Measurements from ENCODE around the gene PFKM.
"Not testable (repeated sequence)": the region's sequence is repeated elsewhere in the genome, so short reads cannot be mapped to it uniquely, and the experiment has no call there.

PFKM gene

DNA sequence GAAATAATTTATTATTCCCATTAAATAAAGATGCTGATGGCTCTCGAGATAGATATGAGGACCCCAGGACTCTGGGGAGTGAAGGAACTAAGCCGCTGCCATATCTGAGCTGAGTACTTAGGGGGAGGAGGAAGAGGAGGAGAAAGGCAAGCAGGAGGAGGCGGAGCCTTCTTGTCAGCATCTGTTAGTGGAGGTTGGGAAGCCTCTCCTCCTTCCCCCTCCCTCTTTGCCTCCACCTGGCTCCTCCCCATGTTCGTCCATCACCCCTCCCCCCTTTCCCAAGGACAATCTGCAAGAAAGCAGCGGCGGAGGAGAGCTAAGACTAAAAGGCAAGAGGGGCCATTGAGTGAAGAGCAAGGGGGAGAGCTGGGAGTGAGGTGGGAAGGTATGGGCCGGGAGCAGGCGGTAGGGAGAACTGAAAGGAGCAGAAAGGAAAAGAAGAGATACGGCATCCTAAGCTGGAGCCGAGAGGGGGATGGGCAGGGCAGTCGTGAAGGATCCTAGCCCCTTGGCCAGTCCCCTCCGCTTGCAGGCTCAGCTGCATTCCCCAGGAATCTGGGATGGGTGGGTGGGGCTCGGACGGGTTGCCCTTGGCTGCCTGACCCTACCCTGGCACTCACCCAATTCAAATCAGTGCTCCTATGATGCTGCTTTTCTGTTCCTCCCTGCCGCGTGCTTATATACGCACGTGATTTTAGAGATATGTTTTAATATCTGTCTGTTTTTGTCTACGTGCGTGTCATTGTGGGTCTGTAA is at the start of gene PFKM:
Gene PFKM (plus strand): TSS at position 287 of the 756 bp plus-strand sequence. CDS start 3,411 bp downstream, outside the sequence.
- DNase-seq, result peak; percentile 86

DNA sequence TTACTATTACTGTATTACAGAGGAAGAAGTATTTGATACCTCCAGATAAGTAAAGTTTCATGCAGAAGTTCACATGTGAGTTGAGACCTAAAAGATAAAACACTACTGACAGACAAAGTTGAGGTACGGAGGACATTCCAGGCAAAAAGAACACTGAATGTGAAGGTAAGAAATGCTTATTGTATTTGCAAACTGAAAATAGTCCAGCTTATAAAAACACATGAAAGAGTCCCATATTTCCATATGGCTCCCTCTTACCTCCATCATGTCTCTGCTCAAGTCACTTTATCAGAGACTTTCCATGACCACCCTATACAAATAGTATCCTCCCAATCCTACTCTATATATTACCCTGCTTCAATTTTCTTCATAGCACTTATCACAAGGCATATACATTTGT is 49.1 kb upstream of the PFKM start:
- DNase-seq, result no peak

GRCh38 chr12:48070731-48071130 is 48.4 kb upstream of the PFKM start:
- no peak for DNase-seq

DNA sequence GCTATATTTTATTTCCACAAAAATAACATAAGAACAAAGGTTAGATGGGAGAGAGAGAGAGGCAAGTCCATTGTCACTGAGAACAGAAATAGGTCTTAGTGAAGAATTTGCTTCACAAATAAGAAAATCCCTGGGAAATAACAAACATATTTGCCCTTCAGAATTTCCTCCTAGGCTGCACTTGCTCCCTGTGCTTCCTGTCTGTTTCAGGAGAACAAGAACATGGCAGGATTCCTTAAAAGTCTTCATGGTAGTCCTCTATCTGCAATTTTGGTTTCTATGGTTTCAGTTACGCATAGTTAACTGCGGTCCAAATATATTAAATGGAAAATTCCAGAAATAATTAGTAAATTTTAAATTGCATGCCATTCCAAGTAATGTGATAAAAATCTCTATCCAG is 47.4 kb upstream of the PFKM start:
- no peak for DNase-seq

- DNase-seq, result no peak
These were observed 46.9 kb upstream of the PFKM start for GRCh38 chr12:48072266-48072665.

GRCh38 chr12:48074266-48074665 is 44.9 kb upstream of the PFKM start:
- no peak for DNase-seq

GRCh38 chr12:48075832-48076231 is 43.3 kb upstream of the PFKM start:
- DNase-seq, result no peak

GRCh38 chr12:48077111-48077510 is 42.1 kb upstream of the PFKM start:
- DNase-seq, result no peak

DNA sequence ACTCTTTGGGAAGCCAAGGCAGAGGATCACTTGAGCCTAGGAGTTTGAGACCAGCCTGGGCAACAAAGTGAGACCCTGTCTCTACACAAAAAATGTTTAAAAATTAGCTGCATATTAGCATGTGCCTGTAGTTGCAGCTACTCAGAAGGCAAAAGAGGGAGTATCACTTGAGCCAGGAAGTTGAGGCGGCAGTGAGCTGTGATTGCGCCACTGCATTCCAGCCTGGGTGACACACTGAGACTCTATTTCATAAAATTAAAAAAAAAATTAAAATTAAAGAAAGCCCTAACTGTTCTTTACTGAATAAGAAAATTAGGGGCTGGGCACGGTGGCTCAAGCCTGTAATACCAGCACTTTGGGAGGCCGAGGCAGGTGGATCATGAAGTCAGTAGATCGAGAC is 40.3 kb upstream of the PFKM start:
- no peak for DNase-seq

GRCh38 chr12:48080285-48080684 is 38.9 kb upstream of the PFKM start:
- no peak for DNase-seq

- DNase-seq, result no peak
These were observed 38.3 kb upstream of the PFKM start for GRCh38 chr12:48080821-48081220.

DNA sequence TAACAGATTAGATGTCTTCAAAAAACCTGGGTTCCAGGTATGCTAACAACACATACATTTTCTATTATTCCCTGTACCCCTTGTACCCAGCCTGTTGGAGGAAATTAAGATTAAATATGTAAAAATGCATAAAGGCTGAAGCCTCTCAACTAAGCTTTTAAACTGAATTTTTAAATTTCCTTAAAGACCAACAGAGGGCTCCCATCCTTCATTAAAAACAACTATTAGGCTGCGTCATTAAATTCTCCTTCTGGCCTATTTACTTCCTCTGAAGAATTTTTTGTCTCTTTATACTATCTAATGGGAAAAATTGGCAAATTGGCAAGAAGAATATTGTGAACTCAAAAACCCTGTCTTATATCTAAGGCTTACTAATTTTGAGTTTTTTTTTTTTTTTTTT is 35.1 kb upstream of the PFKM start:
- DNase-seq, result no peak

GRCh38 chr12:48084841-48085460 is 34.2 kb upstream of the PFKM start:
- DNase-seq, result no peak

GRCh38 chr12:48086327-48086726 is 32.8 kb upstream of the PFKM start:
- DNase-seq, result no peak

DNA sequence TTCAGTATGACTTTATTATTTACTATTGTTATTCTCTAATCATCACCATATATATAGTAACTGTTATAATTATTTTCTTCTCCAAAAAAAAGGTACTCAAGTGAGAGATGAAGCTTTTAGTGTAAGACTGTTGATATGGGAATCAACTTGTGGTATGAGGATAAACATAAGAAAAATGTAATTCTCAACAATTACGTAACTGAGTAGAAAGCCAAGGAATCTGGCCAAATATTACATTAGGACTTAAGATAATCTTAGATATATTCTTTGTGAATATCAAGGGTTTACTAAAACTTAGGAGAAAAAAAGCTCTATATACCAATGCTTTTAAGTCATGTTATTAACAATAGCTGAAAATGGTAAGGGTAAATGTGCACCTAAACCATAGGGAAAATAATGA is 26.6 kb upstream of the PFKM start:
- DNase-seq, result no peak

- no peak for DNase-seq
These were observed 14.6 kb upstream of the PFKM start for GRCh38 chr12:48104531-48104930.

DNA sequence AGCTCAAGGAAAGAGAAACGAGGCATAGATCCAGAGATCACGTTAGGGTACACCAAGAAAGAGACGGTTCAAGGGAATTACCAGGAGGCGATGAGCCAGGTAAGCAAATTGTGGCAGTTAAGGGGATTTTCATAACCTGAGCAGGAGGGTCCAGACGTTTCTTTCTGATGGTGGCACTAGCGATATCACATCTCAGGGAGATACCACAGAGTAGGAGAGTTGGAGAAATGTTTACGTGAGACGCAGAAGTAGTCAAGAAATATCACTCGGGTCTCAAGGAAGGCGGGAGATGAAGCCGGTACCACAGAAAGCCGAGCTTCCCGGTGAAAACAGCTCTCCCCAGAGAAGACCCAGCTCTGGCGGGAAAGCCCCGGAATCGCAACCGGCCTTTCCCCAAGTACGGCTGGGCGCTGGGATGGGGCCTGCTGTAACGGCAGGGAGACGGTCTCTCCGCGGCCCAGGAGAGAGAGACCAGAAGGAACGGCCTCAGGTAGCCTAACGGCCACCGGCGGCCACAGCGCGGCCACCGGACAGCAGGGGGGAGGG is 13.8 kb upstream of the PFKM start:
- peak; percentile 27 for DNase-seq

DNA sequence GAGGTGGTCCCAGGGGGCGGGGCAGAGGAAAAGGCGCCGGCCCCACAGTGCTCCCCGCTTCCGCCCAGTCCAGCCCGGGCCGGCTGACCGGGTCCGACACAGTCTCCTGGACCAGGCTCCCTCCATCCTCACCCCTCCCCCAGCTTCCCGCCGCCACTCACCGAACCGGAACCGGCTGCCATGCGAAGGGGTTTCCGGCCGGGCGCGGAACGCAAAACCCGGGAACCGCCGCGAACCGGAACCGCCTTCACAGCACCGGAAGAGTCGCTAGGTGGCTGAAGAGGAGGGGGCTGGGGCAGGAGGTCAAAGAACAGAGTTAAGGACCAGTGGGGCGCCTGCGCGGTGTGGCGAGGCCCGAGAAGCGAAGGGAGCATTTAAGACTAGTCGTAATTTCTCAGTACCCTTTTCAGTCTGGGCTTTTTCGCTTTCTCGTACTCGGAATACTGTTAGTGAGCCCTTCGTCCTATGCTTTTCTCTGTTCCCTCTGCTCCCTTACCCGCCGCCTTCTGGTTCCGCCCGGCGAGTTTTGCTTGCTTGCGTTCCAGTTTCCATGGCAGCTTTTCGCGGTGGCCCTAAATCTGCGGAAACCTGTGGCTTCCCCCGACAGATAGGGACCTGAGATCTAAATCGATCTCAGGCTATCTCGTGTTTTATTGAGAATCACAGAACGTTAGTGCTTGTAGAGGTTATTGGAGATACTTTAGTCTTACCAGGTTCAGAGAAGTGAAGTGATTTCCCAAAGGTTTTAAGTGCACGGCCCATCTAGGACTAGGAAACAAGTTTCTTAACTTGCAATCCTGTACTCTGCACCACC is 13.1 kb upstream of the PFKM start, which contains the start of gene SENP1:
Gene SENP1 (minus strand): TSS at position 213 of the 814 bp plus-strand sequence. CDS start 4,607 bp downstream, outside the sequence.
- peak; percentile 91 for DNase-seq

- no peak for DNase-seq
These were observed 12.2 kb upstream of the PFKM start for GRCh38 chr12:48106681-48107613.

DNA sequence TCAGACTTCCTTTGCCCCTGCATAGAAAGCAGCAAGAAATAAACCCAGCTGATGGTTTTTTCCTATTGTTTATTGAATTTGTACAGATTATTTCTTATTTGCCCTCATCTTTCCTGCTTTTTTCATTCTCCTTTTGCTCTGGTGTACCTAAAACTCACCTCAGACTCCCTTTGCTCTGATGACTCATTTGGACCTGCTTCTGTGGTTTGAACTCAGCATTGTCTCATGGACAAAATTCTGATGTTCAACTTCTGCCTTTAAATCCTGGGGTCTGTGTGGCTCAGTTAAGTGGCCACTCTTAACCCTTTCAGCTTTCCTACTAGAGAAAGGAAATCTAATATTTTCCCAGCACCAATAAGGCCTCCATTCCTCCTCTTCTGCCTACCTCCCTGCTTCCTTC is 9.7 kb upstream of the PFKM start:
- DNase-seq, result no peak

- DNase-seq, result no peak
These were observed 8.4 kb upstream of the PFKM start for GRCh38 chr12:48110691-48111311.

- DNase-seq, result not testable (repeated sequence)
These were observed 7.9 kb upstream of the PFKM start for GRCh38 chr12:48111312-48111693.

All from NCI-H510A treated with DMSO at 0.1 percent for 48 hours (cell line).